Endothelial cell of hepatic sinusoid (primary cell): Measurements from ENCODE around the gene FOXK1.

Experiments used
- in situ Hi-C: cut with HindIII; loops from 2 replicates; pipeline ENCODE4 v1.10.0; 2017; ENCODE audit warnings: low sequenced_read_pairs

Gene FOXK1

GRCh38 chr7:4808026-4808425 lies 125.9 kb downstream of the FOXK1 start:
- in situ Hi-C loops, result no loop called here

- in situ Hi-C loops, result no loop called here
Measured at GRCh38 chr7:4808565-4808964, 126.5 kb downstream of the FOXK1 start.

GRCh38 chr7:4809091-4809591 lies 127.0 kb downstream of the FOXK1 start:
- in situ Hi-C loops, result no loop called here

GRCh38 chr7:4809666-4810065 lies 127.6 kb downstream of the FOXK1 start:
- in situ Hi-C loops, result loop anchor here (10.0 kb wide), 1 partner anchor 75 kb away; the partner anchor contains the start of gene RADIL

DNA sequence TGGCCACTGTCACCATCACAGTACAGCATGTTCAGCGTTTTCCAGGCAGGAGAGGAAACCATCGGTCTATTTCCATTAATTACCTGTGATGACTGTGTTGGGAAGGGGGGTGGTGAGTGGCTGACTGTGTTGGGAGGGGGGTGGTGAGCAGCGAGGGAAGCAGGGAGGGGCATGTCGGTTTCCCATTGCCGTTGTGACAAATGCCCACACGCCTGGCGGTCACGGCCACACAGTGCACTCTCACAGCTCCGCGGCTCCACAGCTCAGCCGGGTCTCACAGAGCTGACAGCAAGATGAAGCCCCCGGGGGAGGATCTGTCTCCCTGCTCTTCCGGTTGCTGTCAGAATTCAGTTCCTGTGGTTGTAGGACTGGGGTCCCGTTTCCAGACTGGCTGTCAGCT lies 132.3 kb downstream of the FOXK1 start:
- in situ Hi-C loops, result loop anchor here (10.0 kb wide), 1 partner anchor 70 kb away; the partner anchor contains the start of gene RADIL

- in situ Hi-C loops, result loop anchor here (10.0 kb wide), 1 partner anchor 70 kb away; the partner anchor contains the start of gene RADIL
Measured at GRCh38 chr7:4815121-4815520, 133.0 kb downstream of the FOXK1 start.

- in situ Hi-C loops, result loop anchor here (10.0 kb wide), 1 partner anchor 69 kb away; the partner anchor contains the start of gene RADIL
Measured at GRCh38 chr7:4815609-4816418, 133.7 kb downstream of the FOXK1 start.

DNA sequence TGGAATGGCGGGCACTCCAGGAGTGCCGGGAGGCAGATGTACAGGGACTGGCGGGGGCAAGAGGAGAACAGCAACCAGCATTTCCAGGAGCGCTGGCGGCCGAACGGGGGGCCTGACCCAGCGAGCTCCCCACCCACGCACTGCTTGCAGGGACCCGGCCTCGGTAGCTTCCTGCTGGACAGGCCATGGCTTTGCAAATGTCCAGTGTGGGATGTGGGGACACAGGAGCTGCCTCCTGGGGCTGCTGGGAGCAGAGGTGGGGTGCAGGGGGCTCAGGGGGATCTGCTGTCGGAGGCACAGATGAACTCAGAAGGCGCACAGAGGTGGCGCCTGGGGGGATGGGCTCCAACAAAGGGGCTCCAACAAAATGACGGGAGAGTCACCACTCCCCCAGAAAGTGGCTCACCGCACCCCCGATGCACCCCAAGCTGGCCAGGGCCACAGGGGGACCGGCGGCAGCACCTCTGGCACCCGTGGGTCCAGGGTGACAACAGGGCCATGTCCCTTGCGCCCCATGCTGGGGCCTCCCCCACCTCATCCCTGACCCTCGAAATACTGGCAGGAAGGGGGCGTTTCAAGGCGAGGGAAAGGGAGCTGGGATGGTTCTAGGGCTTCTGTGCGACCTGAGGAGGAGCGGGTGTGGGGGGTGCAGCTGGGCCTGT lies 134.5 kb downstream of the FOXK1 start:
- in situ Hi-C loops, result loop anchor here (10.0 kb wide), 1 partner anchor 68 kb away; the partner anchor contains the start of gene RADIL

- in situ Hi-C loops, result loop anchor here (10.0 kb wide), 1 partner anchor 67 kb away; the partner anchor contains the start of gene RADIL
Measured at GRCh38 chr7:4817178-4817901, 135.2 kb downstream of the FOXK1 start.

DNA sequence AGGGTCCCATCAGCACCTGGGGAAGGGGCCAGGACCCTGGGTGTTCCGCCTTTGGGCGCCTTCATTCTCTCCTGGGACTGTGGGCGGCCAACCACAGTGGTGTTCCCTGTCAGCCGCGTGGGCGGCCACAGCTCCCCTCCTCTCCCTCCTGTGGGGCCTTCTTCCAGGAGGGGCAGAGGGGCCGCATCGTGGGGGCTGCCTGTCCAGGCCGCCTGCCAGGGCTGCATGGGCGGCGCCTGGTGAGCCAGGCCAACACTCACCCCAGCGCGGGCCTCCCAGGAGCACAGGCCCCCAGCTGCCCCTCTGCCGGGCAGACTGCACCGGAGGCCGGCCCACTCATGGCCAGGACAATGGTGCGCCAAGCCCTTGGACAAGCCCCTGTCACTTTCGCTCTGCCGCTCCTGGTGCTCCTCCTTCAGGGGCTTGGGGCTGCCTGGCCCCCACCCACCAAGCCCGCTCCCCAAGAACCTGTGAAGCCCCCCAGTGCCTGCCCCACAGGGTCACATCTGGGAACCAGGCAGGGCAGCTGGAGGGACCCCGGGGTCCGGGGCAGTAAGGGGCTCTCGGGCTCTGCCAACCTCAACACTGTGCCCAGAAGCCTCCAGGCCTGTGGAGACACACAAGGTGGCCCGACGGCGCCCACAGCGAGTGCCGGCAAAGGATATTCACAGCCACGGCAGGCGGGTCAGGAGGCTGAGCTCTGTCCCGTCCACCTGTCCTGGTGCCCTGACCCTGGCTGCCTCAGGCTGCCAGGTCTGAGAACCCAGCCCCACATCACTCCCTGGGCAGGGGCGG lies 136.1 kb downstream of the FOXK1 start:
- in situ Hi-C loops, result loop anchor here (10.0 kb wide), 1 partner anchor 67 kb away; the partner anchor contains the start of gene RADIL

DNA sequence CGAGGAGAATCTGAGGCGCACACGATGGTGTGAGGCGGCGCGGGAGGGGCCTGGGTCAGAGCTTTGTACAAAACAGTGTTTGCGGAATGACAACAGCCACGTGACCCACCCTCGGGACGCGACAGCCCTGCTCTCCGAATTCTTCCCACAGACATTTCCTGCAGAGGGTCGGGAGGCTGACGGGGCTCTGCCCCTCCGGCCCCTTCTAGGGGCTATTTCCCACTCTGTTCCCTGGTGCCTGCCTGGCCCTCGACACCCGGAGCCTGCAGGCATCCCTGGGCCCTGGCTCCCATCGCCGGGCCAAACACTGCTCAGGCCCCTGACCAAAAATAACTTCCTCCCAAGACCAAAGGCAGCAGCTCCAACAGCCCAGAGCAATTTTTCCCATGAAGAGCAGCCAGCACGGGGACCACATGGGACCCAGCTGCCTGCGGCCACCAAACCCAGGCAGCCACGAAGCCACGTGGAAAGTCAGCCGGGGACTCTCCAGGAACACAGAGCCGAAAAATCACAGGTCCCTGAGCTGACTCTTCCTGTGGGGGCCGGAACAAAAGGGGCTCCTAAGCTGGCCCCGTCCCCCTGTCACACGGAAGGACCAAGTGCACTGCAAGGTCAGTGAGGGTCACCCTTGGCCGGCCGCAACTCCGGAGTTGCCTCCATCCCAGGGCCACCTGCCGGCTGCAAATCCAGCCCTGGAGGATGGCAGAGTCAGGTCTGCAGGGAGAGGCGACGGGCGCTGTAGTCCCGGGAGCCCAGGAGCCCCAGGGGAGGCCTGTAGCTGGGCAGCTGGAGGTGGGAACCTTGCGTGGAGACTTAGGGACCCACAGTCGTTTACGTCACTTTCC lies 137.7 kb downstream of the FOXK1 start:
- in situ Hi-C loops, result loop anchor here (10.0 kb wide), 1 partner anchor 65 kb away; the partner anchor contains the start of gene RADIL

DNA sequence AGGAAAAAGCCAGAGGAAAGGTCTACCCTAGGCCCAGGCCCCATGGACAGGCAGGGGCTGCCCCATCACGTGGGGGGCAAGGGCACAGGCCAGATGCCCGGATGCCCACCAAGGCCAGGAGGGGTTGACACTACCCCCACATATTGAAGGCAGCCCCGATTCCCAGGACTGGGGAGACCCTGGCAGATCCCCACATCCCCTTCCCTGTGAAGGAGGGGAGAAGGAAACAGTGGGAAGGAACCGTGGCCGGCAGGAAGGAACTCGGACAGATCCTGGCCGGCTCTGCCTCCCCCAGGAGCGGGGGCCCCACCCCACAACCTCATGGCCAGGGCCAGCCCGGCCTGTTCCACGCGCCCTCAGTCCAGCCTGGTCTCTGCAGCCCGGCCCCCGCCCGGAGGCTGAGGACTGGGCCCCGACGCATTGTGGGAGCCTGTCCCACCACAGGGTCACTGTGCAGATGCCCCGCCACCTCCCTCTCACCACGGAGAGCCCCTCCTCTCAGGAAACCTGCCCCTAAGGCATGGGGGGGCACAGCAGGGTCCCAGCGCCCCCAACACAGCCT lies 138.4 kb downstream of the FOXK1 start:
- in situ Hi-C loops, result no loop called here
